ENCODE measurements around the gene OTOG.

OTOG gene

DNA sequence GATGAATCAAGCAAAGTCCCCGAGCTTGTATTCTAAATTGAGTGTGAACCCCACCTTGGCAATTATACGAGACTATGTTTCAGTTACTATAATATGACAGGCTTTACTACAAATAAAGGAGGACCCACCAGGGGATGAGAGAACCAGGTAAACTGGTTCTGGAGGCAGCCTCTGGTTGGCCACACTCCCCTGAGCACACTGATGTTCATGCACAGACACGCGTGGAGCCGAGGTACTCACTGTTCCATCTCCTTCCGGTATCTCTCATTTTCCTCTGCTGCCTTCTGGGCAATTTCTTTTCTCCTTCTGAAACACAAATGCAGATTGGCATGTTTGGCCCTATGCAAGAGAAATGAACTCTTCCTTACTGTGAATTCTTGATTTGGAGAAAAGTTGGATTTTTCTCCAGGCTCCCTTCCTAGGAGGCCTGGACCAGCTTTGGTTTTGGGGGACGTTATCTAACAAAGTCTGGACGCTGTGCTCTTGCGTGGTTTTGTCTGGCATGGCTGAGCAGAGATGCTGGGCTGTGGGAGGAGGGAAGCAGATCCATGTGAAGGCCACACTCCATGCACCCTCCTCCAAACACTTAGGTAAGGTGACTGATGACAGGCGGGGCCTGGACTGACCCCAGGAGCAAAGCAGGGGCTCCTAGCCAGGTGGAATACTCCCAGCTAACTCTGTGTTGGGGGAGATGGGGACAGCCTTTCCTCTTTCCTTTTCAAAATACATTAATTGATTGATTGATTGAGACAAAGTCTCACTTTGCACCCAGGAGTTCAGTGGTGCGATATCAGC lies 25.8 kb upstream of the OTOG start:
- DNase-seq, result no peak

DNA sequence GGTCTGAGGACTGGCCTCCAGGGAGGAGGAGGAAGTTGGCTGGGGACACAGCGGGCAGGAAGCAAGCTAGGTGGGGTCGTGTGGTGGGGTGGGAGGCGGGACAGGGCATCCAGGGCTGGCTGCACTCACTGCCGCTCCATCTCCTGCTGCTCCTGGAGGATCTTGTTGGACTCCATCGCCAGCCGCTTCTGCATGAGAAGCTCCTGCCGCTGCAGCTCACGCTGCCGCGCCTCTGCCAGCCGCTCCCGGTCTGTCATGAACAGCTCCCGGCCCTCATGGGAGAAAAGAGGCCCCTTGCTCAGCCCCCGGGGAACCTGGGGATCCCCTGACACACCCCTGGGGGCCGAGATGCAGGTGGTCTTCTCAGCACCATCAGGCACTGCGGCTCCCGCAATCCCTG lies 24.4 kb upstream of the OTOG start:
- no peak for DNase-seq

DNA sequence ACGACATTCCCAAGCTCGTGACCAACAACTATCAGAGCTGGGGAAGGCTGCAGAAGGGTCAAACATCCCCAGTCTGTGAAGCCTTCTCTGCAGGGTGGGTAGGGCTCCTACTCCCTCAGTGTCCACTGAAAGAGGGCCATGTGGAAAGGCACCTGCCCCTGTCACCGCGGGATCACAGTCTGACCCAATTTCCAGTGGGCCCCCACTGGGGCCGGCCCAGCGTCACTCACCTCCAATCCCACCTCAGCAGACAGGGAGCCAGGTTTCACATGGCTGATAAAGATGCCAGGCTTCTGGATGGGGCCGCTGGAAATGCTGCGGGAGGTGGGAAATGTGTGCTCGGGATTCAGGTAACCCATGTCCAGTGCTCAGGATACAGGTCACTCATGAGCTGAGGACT lies 22.8 kb upstream of the OTOG start:
- DNase-seq, result no peak

DNA sequence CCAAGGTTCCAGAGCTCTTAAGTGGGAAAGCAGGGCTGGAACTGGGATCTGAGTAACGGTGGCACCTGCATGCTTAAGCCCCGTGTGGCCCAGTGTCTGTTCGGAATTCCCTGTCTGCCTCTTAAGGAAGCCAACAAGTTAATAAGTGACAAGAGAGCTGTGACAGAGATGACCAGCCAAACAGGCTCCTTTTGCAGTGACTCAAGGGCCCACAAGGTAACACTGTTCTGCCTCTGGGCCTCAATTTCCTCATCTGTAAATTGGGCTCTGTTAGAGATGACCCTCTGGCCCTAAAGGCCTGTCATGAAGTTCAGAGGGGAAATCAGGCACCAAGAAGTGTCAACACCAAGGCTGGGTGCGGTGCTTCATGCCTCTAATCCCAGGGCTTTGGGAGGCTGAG lies 21.5 kb upstream of the OTOG start:
- no peak for DNase-seq

GRCh38 chr11:17526326-17526725 lies 20.7 kb upstream of the OTOG start:
- DNase-seq, result no peak

GRCh38 chr11:17526931-17527627 lies 20.0 kb upstream of the OTOG start:
- no peak for DNase-seq

DNA sequence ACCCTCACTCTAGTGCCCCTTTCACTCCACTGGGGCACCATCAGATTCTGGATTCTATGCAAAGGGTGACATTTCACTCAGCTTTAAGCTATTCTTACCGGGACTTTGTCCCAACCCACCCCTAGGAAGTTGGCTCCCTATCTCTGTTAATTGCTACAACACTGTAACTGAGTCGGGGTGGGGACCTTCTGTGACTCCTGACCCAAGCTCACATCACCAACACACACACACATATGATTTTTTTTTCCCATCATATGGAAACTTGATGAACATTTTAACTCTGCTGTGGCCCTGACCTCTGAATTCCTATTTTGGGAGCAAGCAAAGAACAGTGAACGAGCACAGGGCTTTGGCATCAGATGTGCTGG lies 19.4 kb upstream of the OTOG start:
- no peak for DNase-seq

- peak; percentile 81 for DNase-seq
Measured at GRCh38 chr11:17528181-17528691, 18.8 kb upstream of the OTOG start.

DNA sequence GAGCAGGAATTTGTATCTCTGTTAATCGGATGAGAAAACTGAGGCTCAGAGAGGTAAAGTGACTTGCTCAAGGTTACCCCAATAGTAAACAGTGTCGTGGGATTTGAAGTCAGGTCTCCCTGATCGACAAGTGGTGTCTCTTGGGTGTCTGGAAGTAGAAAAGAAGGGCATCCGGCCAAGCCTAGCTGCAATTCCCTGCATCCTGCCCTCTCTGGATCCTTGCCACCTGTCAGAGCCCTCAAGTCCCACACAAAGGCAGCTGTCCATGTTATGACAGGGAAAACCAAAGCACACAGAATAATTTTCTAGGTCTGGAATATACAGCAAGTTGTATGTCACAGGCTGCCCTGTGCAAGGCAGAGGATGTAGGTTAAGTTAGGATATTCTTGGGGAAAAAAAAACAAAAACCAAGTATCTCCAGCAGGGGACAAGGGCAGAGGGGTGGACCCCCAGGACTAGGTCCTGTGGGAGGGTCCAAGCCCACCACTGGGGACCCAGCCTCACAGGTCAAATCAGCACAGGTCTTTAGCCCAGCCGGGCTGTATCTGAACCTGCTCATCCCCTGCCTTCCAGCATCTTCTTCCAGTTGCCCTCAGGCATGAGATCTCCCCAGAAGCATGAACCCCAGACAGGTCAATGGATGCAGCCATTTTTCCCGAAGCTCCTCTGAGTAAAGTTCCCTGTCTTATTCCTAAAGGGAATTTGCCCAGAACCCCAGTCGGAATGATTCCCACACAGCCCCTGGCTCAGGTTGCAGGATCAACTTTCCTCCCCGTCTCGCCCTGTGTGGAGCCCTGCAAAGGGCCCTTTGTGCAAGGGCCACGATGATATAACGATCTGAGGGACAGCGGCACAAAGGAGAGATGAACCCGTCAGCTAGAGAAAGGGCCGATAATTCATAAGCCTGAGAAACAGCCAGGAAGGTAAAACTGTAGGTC lies 17.9 kb upstream of the OTOG start:
- no peak for DNase-seq

DNA sequence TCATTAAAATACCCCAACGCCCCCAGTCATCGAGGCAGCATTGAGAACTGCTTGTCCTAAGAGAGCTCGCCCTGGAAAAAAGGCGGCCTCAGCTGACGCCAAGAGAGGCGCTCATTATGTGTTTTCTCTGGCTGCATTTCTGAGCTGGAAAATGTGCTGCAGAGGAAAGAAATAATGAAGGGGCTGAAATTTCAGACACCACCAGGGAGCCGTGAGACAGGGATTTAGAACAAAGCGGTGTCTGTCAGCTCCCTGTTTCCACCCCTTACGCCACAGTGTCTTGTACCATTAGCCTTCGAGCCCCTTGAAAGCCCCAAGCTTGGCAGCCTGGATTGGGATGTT lies 17.2 kb upstream of the OTOG start:
- DNase-seq, result no peak

- DNase-seq, result no peak
Measured at GRCh38 chr11:17531071-17531600, 15.9 kb upstream of the OTOG start.

GRCh38 chr11:17531636-17532113 lies 15.4 kb upstream of the OTOG start:
- DNase-seq, result no peak

DNA sequence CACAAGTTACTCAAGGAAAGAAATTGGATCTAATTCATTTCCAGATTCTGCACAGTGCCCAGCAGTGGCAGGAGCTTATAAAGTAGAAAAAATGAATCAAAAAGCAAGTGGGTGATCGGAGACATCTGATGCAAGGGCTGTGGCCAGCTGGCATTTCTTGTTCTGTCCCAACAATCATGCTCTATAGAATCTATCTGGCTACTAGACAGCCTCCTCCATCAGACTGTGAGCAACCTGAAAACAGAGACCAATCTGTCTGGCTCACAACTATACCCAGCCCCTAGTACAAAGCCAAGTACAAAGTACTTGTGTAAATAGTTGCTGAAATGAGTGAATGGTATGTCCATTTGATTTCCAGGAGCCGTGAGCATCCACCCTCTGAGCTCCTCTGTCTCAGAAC lies 14.3 kb upstream of the OTOG start:
- DNase-seq, result no peak

DNA sequence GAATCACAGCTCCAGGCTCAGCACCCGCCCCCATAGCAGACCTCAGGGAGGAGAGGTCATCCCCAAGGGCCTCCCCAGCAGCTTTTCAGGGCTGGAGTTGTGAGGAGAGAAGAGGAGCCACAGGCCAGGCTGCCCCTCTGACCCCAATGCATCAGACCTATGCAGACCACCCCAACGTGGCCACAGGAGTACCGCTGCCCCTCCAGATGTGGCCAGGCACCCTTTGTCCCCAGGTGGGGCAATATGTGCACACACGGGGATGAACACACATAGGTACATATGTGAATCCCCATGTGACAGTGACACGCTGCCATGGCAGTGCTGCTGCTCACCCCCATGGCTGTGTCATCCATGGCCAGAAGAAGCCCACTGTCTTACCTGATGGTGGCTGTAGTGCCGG lies 13.7 kb upstream of the OTOG start:
- DNase-seq, result no peak

DNA sequence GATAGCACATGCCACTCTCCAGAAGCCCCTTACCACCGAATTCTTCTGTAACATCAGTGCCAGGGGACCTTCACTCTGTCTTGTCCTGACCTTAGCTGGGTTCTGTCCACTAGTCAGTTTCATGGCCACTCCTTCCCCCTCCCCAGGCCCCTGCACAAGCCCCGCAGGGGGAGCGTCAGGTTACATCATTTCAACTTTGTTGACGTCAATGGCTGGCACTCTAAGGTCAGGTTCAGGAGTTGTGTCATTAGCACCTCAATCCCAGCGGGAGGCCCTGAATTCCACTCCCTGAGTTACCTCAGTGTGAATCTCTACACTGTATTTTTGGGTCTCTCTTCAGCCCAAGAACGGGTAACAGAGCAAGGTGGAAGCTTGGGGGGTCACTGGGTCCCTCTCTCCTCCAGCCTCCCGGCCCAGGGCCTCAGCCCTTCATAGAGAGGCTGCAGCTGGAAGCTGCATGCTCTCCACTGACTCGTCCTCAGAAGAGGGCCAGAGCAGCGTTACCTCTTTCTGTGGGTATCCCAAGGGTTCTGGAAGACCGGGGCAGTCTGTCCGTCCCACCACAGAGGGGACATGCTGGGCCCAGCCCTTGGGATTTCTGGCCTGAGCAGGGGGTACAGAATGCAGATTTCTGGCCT lies 13.2 kb upstream of the OTOG start:
- no peak for DNase-seq

DNA sequence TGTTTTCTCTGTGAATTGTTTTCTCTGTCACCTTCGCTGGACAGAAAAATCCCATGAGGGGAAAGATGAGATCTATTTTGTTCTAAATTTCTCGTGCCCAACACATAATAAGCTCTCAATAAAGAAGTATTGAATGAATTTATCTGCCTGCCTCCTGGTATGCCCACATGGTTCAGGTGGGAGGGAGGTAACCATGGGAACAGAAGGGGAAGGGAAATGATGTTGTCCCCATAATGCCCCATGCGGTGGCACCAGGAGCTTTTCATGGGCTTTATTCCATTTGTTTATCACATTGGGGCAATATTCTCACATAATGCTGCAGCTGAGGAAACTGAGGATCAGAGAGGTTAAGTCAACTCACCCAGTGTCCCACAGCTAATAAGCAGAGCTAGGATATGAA lies 11.6 kb upstream of the OTOG start:
- no peak for DNase-seq

GRCh38 chr11:17537261-17537660 lies 9.8 kb upstream of the OTOG start:
- DNase-seq, result no peak

- DNase-seq, result no peak
Measured at GRCh38 chr11:17538054-17538453, 9.0 kb upstream of the OTOG start.

DNA sequence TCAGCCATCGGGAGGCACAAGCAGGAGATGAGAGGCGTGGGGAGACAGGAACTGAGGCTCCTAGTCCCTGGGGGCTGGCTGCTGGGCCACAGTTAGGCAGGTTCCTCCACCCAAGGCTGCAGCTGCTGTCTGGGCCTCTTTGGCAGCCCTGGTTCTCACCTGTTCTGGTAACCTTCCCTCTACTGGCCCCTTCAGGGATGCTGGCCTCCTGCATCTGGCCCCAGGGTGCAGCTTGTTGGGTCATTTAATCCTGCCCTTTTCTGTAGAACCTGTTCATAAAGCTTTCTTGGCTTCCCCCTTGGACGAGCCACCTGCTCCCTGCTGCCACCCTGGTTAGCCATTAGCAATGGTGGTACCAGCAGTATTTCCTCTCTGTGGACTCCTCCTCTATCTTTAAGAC lies 8.3 kb upstream of the OTOG start:
- no peak for DNase-seq

- no peak for DNase-seq
Measured at GRCh38 chr11:17540807-17541206, 6.3 kb upstream of the OTOG start.

- DNase-seq, result no peak
Measured at GRCh38 chr11:17541330-17541885, 5.7 kb upstream of the OTOG start.

DNA sequence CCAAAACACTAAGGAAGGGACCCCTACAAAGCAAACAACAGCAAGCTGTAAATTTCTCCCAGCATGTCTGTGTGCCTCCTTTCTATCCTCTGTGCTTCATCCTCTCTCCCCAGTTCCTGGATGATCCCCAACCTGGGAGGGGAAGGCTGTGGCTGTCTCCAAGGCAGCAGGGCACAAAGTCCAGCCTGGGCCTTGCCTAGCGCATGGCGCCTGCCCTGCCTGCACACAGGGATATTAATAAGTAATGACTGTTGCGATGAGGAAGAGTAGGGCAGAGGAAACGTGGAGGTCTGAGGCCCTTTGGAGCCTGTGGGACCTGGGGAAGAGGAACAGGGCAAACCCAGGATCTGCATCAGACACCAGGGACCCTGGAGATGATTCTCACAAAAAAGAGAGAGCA lies 4.8 kb upstream of the OTOG start:
- DNase-seq, result no peak

Data from hematopoietic multipotent progenitor cell treated with erythropoietin and hydrocortisone succinate and interleukin-3 and kit ligand, for 6 days (in vitro differentiated cells).